Esophagus squamous epithelium (tissue), 4 donors: ENCODE measurements around the gene ERC2.

ENCODE experiments used
- CTCF ChIP-seq, 6 experiments: fragments of 450-650 bp in 4 of 6; fragments of 200-600 bp in 2 of 6; sonication (generic) in 2 of 6; IDR thresholded peaks; one replicate each; pipeline ENCODE4 v1.5.1; 2016 to 2019; ENCODE audit warnings: antibody characterized with exemption in 6 of 6, mild to moderate bottlenecking in 4 of 6, moderate library complexity in 4 of 6
- POLR2A ChIP-seq, 4 donors: fragments of 450-650 bp; IDR thresholded peaks; one replicate each; pipeline ENCODE4 v1.6.1; 2017; ENCODE audit warnings: antibody characterized with exemption in 4 of 4, mild to moderate bottlenecking in 4 of 4, moderate library complexity in 3 of 4

GRCh38 chr3:55746808-55747413, 721.4 kb downstream of the ERC2 start:
- TF ChIP-seq CTCF (IDR thresholded peaks at IDR 0.05) (peak in 4 of 6 experiments; percentile 19 to 44 (median 36)), POLR2A (IDR thresholded peaks at IDR 0.05) (no peak)
